Tongue (tissue), 2 donors: ENCODE results near the gene TENM4. TPM values are rescaled to one million over a fixed set of nuclear protein-coding genes. Genes with fewer than 3 reads are reported as not detected.

ENCODE experiments used
- DNase-seq: peaks from one replicate; pipeline ENCODE4 v3.0.0-alpha.2; 2015
- total RNA-seq: library from RNA; depleted of rRNA; stranded (reverse); fragments of >200 nt; gene quantifications from one replicate; pipeline ENCODE4 v1.2.3, GENCODE V29; 2014

The TENM4 gene
- total RNA-seq, 1 donor from 2014 or later = 63.7 TPM

GRCh38 chr11:79418241-79418640 lies 22.6 kb downstream of the TENM4 start:
- DNase-seq = no peak

DNA sequence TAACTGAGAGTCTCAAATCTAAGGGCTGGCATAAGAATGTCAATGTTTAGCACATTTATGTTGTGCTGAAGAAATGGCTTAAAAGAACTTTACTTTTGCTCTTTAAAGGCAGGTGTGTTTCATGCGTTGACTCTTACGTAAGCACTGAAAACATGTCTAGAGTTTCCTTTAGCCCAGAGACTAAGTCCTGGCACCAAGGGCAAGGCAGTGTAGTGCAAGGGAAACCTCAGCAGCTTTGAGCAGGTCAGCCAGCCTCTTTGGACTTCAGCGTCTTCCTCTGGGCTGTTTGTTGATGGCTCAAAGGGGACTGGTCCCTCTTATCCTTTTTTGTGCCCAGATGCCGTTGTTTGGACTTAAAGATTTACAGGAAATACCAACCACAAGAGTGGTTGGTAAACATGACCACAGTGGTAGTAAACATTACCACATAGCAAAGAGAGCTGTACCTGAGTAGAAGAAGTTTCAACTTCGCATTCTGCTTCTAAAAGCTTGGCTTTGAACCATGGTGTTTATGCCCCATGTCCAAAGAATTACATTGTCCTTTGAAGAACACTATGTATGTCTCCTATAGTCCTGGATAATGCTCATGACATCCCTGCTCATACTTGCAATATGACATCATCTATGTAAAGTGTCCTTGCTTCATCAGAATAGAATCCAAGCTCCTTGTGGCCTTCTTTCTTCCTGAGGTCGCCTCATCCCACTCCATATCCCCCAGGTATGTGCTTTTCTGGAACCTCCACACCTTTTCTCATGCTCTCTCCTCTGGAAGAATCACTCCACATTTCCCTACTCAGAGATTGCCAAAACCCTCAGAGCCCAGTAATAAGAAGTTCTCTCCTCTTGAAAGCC lies 23.5 kb downstream of the TENM4 start:
- DNase-seq = no peak

DNA sequence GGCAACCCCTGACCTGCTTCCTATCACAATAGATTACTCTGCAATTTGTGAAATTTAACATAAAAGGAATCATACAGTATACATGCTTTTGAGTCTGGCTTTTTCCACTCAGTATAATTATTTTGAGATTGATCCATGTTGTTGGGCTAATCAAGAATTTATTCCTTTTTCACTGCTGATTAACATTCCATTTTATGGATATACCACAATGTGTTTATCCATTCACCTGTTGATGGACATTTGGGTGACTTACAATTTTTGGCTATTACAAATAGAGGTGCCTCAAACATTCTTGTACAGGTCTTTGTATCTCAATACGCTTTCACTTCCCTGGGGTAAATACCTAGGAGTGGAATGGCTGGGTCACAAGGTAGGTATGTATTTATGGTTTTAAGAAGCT lies 24.9 kb downstream of the TENM4 start:
- no peak for DNase-seq

DNA sequence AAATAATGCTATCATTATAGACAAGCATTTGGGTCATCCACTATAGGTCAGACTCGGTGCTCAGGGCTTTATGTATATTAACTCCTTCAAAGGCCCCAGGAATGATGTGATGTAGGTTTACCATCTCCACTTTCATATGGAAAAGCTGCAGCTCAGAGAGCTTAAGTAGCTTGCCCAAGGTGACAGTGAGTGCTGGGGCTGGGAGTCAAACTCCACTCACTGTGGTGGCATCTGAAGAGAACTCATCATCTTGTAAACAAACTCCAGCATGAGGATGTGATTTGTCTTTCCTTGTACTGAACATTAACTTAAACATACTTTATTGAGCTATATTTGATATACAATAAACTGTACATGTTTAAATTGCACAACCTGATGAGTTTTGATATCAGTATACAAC lies 25.4 kb downstream of the TENM4 start:
- no peak for DNase-seq

DNA sequence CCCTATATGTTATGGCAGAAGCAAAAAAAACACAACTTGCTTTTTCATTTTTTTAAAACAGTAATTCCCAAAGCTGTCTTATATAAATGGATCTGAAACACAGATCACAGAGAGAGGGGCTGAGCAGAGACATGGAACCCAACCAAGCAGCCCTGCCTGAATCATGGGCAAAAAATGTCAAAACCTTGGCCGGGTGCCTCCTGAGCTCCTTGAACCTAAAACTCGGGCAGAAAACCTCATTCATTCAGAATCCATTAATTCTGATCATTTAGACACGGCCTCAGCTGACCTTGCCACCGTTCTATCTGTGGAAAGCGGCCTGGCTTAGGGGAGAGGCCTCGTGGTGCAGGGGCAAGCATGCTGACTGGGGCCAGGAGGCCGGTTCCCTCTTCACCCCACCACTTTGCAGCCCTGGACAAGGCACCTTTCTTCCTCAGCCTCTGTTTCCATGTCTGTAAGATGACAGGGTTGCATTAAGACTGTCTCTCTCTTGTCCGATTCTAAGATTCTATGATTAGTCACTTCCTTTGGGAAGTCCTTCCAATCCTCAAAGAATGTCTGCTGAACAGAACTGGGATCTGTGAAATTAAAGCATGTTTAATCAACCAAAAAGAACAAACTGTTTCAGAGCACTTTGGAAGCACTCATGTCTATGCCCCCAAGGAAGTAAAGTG lies 26.0 kb downstream of the TENM4 start:
- peak; percentile 78 for DNase-seq

DNA sequence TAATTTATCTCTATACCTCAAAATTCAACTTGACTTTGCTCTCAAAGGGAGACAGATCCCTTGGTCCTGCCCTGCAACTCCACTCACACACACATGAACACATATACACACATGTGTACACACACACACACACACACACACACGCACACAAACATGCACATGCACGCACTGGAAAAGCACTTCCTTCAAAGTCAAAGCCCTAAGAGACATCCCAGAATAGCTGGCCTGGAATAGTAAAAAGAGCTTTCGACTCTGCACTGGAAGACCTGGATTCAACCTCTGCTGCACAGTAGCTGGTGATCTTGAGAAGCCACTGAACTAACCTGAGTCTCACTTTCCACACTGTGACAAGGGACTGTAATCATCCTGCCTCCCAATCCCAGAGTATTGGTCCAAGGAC lies 26.8 kb downstream of the TENM4 start:
- peak; percentile 24 for DNase-seq

- peak; percentile 98 for DNase-seq
Observed at GRCh38 chr11:79413268-79413667, 27.6 kb downstream of the TENM4 start.

DNA sequence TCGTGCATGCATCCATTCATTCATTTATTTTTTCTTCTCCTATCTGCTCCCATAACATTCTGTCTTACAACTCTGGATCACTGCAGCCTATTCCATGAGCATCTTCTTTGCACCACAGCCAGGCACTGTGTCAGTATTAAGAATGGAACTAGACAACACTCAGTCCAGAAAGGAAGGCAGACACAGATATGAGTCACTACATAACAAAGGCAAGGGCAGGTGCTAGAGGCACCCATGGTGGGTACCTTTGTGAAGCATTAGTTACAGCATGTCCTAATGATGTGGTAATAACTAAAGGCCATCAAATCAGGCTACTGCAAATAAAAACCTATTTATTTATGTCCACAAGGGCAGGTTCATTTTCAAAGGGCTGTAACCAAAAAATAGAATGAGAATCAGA lies 28.1 kb downstream of the TENM4 start:
- DNase-seq = no peak

GRCh38 chr11:79409330-79409729 lies 31.5 kb downstream of the TENM4 start:
- DNase-seq = peak; percentile 29

DNA sequence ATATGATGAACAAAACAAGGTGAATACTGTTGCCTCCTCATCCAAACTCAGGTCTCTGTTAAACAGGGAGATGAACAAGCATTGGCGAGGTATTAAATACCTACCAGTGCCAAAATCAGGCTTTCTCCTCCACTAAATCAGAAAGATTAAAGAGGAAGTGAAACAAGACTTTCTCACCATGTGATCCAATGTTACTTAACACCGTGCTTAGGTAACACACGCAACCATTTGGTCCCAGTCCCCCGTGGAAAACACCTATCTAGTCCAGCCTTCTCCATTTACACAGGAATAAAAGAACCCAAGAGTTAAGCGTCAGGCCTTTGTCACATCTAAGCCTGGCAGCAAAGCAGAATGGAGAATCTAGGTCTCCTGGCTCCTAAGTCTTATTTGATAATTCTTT lies 34.5 kb downstream of the TENM4 start:
- no peak for DNase-seq

- DNase-seq = no peak
Observed at GRCh38 chr11:79404806-79405205, 36.0 kb downstream of the TENM4 start.

GRCh38 chr11:79404325-79404724 lies 36.5 kb downstream of the TENM4 start:
- DNase-seq = peak; percentile 42

DNA sequence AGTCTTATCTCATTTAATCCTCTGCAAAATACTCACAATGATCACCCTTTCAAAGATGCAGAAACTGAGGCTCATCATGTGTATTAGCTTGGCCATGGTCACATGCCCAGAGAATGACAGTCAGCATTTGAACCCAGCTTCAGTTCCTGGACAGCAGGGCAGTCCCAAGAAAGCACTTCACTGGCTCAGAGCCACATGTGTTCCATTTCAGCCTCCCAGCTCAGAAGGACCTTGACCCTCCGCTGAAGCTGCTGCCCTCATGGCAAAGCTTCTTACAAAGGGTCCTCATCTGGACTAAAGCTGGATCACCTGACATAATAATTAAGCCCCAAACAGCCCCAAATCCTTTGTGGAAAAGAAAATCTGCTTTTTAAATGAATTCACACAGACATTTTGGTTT lies 37.0 kb downstream of the TENM4 start:
- no peak for DNase-seq

GRCh38 chr11:79402912-79403311 lies 37.9 kb downstream of the TENM4 start:
- no peak for DNase-seq

GRCh38 chr11:79400717-79401330 lies 40.0 kb downstream of the TENM4 start:
- peak; percentile 65 for DNase-seq

GRCh38 chr11:79400206-79400605 lies 40.6 kb downstream of the TENM4 start:
- peak; percentile 20 for DNase-seq

GRCh38 chr11:79397252-79397651 lies 43.6 kb downstream of the TENM4 start:
- no peak for DNase-seq

DNA sequence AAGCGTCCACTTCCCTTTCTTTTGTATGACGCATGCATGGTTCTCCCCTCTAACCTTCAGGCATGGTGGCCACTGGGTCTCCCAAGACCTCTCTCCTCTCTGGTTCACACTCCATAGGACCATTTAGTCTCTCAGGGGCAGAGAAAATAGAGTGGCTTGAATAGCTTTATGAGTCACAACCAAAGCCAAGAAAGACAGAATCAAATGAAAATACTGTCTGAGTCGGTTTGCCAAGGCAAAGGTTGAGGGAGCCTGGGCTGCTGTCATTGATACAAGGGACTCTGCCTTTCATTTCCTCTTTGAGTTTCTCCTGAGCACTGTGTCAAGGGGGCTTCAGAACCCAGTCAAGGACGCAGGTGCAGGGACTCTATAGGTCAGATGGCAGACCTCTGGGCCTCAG lies 44.2 kb downstream of the TENM4 start:
- no peak for DNase-seq

- DNase-seq = no peak
Observed at GRCh38 chr11:79396001-79396400, 44.8 kb downstream of the TENM4 start.

- no peak for DNase-seq
Observed at GRCh38 chr11:79393362-79394043, 47.3 kb downstream of the TENM4 start.

DNA sequence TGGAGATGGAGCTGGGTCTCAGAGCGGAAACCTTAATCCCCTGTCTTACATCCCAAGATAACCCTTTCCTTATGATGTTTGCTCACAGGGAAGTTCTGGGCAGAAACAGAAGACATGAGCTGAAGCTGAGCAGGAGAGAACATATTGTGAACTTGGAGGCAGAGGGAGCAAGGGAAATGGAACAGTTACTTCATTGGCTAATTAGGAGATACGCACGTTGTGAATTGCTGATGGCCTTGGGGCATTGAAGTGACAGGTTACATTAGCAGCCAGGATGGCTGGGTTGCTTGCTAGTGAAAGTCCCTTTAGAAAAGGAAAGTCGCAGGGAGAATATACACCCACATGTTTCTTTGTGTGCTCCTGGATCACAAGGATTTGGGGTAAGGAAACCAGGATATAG lies 48.7 kb downstream of the TENM4 start:
- no peak for DNase-seq

DNA sequence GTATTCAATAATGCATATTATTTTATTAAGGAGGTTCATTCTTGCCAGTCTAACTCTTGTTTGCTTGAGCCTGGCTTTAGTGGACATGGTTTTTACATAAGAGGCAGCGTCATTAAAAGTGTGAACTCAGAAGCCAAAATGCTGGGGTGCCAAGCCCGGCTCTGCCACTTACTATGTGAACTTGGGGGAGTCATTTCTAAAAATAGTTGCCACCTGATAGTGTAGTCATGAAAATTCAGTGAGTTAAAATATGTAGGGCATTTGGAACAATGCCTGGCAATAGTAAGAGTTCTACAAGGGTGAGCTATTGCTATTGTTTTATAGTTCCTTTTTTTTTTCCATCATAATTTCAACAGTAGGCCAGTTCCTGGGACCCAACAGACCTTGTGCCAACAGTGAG lies 49.9 kb downstream of the TENM4 start:
- DNase-seq = no peak

- DNase-seq = peak; percentile 34
Observed at GRCh38 chr11:79390477-79390876, 50.4 kb downstream of the TENM4 start.
